ENCODE results near the gene SHISA4.
A peak's percentile ranks its signal among the peaks of the same experiment; 100 is the strongest.

SHISA4 gene

GRCh38 chr1:201885531-201886075, 3.1 kb upstream of the SHISA4 start:
- no peak for TF ChIP-seq CTCF (IDR thresholded peaks at IDR 0.05; ENCODE audit: extremely low read depth, insufficient read depth, missing control alignments)
- peak; percentile 19 for DNase-seq (ENCODE audit: low spot score)
- in situ Hi-C loops (cut with MboI; ENCODE audit: low pct_unique_long_range_greater_than_20kb, low sequenced_read_pairs, unreplicated experiment) = no loop called here

- in situ Hi-C loops (cut with MboI; ENCODE audit: low pct_unique_long_range_greater_than_20kb, low sequenced_read_pairs, unreplicated experiment) = no loop called here
- TF ChIP-seq CTCF (IDR thresholded peaks at IDR 0.05; ENCODE audit: extremely low read depth, insufficient read depth, missing control alignments) = no peak
- DNase-seq (ENCODE audit: low spot score) = no peak
Measured at GRCh38 chr1:201886103-201886885, 2.4 kb upstream of the SHISA4 start.

- in situ Hi-C loops (cut with MboI; ENCODE audit: low pct_unique_long_range_greater_than_20kb, low sequenced_read_pairs, unreplicated experiment) = no loop called here
- DNase-seq (ENCODE audit: low spot score) = peak; percentile 17
- TF ChIP-seq CTCF (IDR thresholded peaks at IDR 0.05; ENCODE audit: extremely low read depth, insufficient read depth, missing control alignments) = no peak
Measured at GRCh38 chr1:201887116-201887866, 1.4 kb upstream of the SHISA4 start.

- no peak for TF ChIP-seq CTCF (IDR thresholded peaks at IDR 0.05; ENCODE audit: extremely low read depth, insufficient read depth, missing control alignments)
- peak; percentile 37 for DNase-seq (ENCODE audit: low spot score)
- in situ Hi-C loops (cut with MboI; ENCODE audit: low pct_unique_long_range_greater_than_20kb, low sequenced_read_pairs, unreplicated experiment) = no loop called here
Measured at GRCh38 chr1:201889090-201889968, 631 bp downstream of the SHISA4 start.

- in situ Hi-C loops (cut with MboI; ENCODE audit: low pct_unique_long_range_greater_than_20kb, low sequenced_read_pairs, unreplicated experiment) = loop anchor here (10.0 kb wide), 1 partner anchor 245 kb away; no protein-coding TSS in a partner anchor
- DNase-seq (ENCODE audit: low spot score) = peak; percentile 6
- no peak for TF ChIP-seq CTCF (IDR thresholded peaks at IDR 0.05; ENCODE audit: extremely low read depth, insufficient read depth, missing control alignments)
Measured at GRCh38 chr1:201890223-201890622, 1.5 kb downstream of the SHISA4 start.
